ENCODE data around the gene GLB1L.

DNA sequence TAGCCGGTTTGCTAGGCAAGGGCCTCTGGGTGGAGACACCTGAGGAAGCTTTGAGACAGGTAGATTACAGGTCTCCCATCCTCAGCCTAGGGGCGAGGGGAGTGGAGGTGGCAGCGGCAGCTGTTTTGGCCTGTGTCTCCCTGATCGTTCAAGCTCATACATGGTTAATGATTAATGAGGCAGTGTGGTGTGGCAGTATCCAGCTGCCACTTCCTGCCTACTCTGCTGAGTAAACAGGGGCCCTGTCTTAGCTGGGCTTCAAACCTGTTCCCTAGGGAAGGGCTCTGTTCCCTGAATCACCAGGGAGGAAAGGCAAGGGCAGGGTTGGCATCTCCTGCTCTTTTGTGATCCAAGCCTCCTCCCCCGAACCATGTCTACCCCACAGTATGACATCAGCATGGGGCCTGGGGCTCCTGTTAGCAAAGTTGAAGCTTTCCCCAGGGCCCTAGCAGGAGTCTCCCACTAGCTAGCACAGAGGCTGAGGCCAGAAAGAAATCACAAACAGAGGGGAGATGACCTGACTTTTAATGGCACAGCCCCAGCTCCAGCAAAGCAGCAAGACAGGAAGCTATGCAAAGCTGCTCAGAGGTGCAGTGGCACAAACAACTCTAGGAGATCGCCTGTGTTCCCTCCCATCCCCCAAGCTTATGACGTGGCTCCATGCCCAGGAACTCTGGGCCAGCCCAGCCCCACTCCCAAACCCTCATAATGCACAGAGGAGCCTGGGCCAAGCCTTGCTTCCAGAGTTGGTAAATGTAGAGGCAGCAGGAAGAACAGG is 4.1 kb upstream of the GLB1L start:
- no peak for TF ChIP-seq EZH2 (IDR thresholded peaks at IDR 0.05)
- peak; percentile 52 for TF ChIP-seq POLR2AphosphoS5 (IDR thresholded peaks at IDR 0.05; ENCODE audit: borderline replicate concordance, low read depth, low read length)
- peak; percentile 73 for TF ChIP-seq FOXP2 (optimal IDR thresholded peaks at IDR 0.05; ENCODE audit: control extremely low read depth, extremely low read length, insufficient read depth)
